GM18867 (cell line): Measurements from ENCODE around the gene SLX4IP.
A peak's percentile ranks its signal among the peaks of the same experiment; 100 is the strongest.

Experiments used
- ATAC-seq: cut with Tn5 transposase; IDR thresholded peaks from one replicate; pipeline ENCODE4 v1.9.1; 2021; ENCODE audit warnings: mild to moderate bottlenecking, moderate library complexity; ENCODE audit not compliant: unreplicated experiment

Gene SLX4IP

GRCh38 chr20:10547276-10548114 lies 112.4 kb downstream of the SLX4IP start:
- ATAC-seq = no peak

- no peak for ATAC-seq
Observed at GRCh38 chr20:10549511-10549910, 114.4 kb downstream of the SLX4IP start.

- no peak for ATAC-seq
Observed at GRCh38 chr20:10550204-10551118, 115.4 kb downstream of the SLX4IP start.

- peak; percentile 53 for ATAC-seq
Observed at GRCh38 chr20:10551732-10552724, 116.9 kb downstream of the SLX4IP start.

GRCh38 chr20:10553326-10553984 lies 118.3 kb downstream of the SLX4IP start:
- ATAC-seq = peak; percentile 58

GRCh38 chr20:10554285-10554684 lies 119.2 kb downstream of the SLX4IP start:
- no peak for ATAC-seq

GRCh38 chr20:10555393-10555792 lies 120.3 kb downstream of the SLX4IP start:
- no peak for ATAC-seq

- ATAC-seq = no peak
Observed at GRCh38 chr20:10555865-10556308, 120.8 kb downstream of the SLX4IP start.

- no peak for ATAC-seq
Observed at GRCh38 chr20:10556519-10557083, 121.5 kb downstream of the SLX4IP start.

GRCh38 chr20:10557685-10558084 lies 122.6 kb downstream of the SLX4IP start:
- no peak for ATAC-seq

GRCh38 chr20:10558635-10559187 lies 123.6 kb downstream of the SLX4IP start:
- peak; percentile 90 for ATAC-seq

GRCh38 chr20:10559266-10559665 lies 124.2 kb downstream of the SLX4IP start:
- no peak for ATAC-seq

- no peak for ATAC-seq
Observed at GRCh38 chr20:10560686-10561085, 125.6 kb downstream of the SLX4IP start.

- ATAC-seq = no peak
Observed at GRCh38 chr20:10561302-10561701, 126.2 kb downstream of the SLX4IP start.

- ATAC-seq = no peak
Observed at GRCh38 chr20:10562899-10563298, 127.8 kb downstream of the SLX4IP start.

- no peak for ATAC-seq
Observed at GRCh38 chr20:10563935-10564492, 128.9 kb downstream of the SLX4IP start.

- ATAC-seq = no peak
Observed at GRCh38 chr20:10565191-10565921, 130.3 kb downstream of the SLX4IP start.
